Psoas muscle (tissue), 8 donors: ENCODE results near the gene SCAMP4. TPM values are rescaled to one million over a fixed set of nuclear protein-coding genes. Genes with fewer than 3 reads are reported as not detected.

Experiments used
- ATAC-seq, 4 donors: fragments of 200-7000 bp; cut with Tn5 transposase; one replicate each; pipeline ENCODE4 v1.9.1; 2020; ENCODE audit warnings: moderate library complexity in 3 of 4, mild to moderate bottlenecking in 2 of 4
- DNase-seq, 2 donors: peaks; one replicate each; pipeline ENCODE4 v3.0.0-alpha.2; 2020
- H3K27ac ChIP-seq: fragments of 200-600 bp; one replicate; pipeline ENCODE4 v1.8.0; 2022
- H3K27me3 ChIP-seq, 3 donors: fragments of 200-600 bp in 1 of 3; one replicate each; pipeline versions ENCODE4 v1.6.1 to v1.8.0; 2013 to 2022; ENCODE audit warnings: low read length in 2 of 3, mild to moderate bottlenecking in 2 of 3, moderate library complexity in 1 of 3; ENCODE audit not compliant: insufficient read depth in 3 of 3
- H3K36me3 ChIP-seq, 2 donors: fragments of 200-600 bp in 1 of 2; one replicate each; pipeline versions ENCODE4 v1.6.1 to v1.8.0; 2013 to 2022; ENCODE audit warnings: low read depth in 1 of 2, mild to moderate bottlenecking in 1 of 2, moderate library complexity in 1 of 2; ENCODE audit not compliant: insufficient read depth in 1 of 2
- H3K4me1 ChIP-seq: fragments of 200-600 bp; one replicate; pipeline ENCODE4 v1.8.0; 2022
- H3K4me3 ChIP-seq: fragments of 200-600 bp; one replicate; pipeline ENCODE4 v1.8.0; 2022; ENCODE audit warnings: mild to moderate bottlenecking
- H3K9me3 ChIP-seq: fragments of 200-600 bp; one replicate; pipeline ENCODE4 v1.8.0; 2022
- WGBS, 3 donors: extraction: QIAGEN DNeasy Blood & Tissue Kit; methylation state at CpG; one replicate each; pipeline versions ENCODE4 v1.1.6 to v1.1.7; 2013; 5-methylcytosine and 5-hydroxymethylcytosine counted together
- intact Hi-C, 2 donors: fragments of 100-400 bp; cut with DNase I; formaldehyde crosslinking; loops; one replicate each; pipeline versions ENCODE4 v1.11.0 to v1.14.2; 2022
- polyA plus RNA-seq, 3 donors: library from polyadenylated mRNA; stranded (reverse); fragments of 200-250 nt; gene quantifications; one replicate each; pipeline ENCODE4 v1.2.3, GENCODE V29; 2013
- total RNA-seq, 4 donors: library from RNA; stranded (reverse); fragmentation: NEBNext Ultra II Directional in 2 of 4; extraction: Animal tissue kit (Norgen Biotek cat#: 25700) in 2 of 4; gene quantifications; one replicate each; pipeline versions ENCODE4 v1.2.1 to v1.2.4, GENCODE V29; 2021 to 2023
- TF ChIP-seq, protein P1 (sequence below): fragments of 200-600 bp; IDR thresholded peaks from one replicate; pipeline ENCODE4 v1.8.0; 2022; ENCODE audit warnings: antibody characterized with exemption
- donor health status: healthy with polysubstance abuse.
- donor health status: DM: no; HTN: no; CAD: no; lungs with moderate emphysema.
- donor health status: Bipolar disorder and iron deficiency.
- donor health status: healthy.
- donor health status: DM: yes; HTN: yes; CAD: no.
- donor health status: DM: no; HTN: no; CAD: no.
- donor health status: DM: no; HTN: no; CAD: no.
- donor health status: DM: yes; HTN: yes; CAD: no.

SCAMP4 gene
- total and polyA plus RNA-seq, 7 donors, result 9.5 to 17.5 (median 15.5) TPM

DNA sequence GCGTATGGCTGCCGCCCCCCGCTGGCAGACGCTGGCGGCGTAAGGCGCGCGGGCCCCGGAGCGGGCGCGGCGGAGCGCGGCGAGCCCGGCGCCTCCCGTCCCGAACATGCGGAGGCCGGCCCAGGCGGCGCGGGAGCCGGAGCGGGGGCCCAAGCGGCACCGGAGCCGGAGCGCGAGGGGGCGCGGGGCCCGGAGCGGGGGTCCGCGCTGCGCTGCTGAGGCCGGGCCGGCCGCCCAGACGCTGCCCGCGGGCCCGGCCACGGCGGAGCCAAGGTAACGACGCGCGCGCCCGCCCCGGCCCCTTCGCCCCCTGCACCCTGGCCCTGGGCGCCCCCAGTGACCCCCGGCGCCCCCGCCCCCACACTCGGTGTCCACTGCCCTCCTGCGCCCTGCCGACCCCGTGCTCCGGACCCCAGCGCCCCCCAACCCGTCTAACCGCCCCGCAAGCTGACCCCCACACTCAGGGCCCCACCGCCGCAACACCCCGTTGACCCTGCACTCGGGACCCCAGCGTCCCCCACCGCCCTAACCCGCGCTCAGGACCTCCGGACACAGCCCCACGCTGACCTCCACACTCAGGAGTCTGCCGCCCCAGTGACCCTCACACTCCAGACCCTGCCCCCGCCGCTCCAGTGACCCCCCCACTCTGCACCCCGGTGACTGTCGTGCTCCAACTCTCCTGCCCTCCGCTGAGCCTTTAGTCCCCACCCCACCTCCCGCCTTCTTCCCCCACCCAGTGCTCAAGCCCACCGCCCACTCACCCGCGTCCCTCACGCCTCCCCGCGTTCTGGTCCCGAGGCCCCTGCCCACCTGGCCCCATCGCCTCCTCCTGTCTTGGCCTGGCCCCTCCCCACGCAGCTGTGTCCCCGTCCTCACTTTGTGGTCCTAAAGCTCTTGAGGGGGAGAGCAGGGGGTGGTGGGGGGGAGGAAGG lies 36.2 kb downstream of the SCAMP4 start, which contains the start of gene CSNK1G2:
CSNK1G2 (plus strand) TSS at position 27 of the 932 bp plus-strand sequence. CDS start 28,601 bp downstream, outside the sequence.
- Histone ChIP-seq H3K27ac (peak within 1 kb of the TSS; percentile 95), H3K36me3 (no peaks in the 10 kb centered on the region), H3K27me3 (no peaks in the 10 kb centered on the region), H3K4me3 (peak within 1 kb of the TSS; percentile 76), H3K4me1 (peaks cover 15% of the 10 kb centered on the region), H3K9me3 (no peaks in the 10 kb centered on the region)
- WGBS, 3 donors, result 0 to 1% (median 0%) methylated on average over 32 to 97 of the region's 97 CpGs
- DNase-seq, result peak in 1 of 2 donors; percentile 39
- intact Hi-C loops, result no loop called here
- TF ChIP-seq, protein P1, sequence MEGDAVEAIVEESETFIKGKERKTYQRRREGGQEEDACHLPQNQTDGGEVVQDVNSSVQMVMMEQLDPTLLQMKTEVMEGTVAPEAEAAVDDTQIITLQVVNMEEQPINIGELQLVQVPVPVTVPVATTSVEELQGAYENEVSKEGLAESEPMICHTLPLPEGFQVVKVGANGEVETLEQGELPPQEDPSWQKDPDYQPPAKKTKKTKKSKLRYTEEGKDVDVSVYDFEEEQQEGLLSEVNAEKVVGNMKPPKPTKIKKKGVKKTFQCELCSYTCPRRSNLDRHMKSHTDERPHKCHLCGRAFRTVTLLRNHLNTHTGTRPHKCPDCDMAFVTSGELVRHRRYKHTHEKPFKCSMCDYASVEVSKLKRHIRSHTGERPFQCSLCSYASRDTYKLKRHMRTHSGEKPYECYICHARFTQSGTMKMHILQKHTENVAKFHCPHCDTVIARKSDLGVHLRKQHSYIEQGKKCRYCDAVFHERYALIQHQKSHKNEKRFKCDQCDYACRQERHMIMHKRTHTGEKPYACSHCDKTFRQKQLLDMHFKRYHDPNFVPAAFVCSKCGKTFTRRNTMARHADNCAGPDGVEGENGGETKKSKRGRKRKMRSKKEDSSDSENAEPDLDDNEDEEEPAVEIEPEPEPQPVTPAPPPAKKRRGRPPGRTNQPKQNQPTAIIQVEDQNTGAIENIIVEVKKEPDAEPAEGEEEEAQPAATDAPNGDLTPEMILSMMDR, result peak; percentile 30
- peak in 1 of 4 donors; percentile 7 for ATAC-seq

DNA sequence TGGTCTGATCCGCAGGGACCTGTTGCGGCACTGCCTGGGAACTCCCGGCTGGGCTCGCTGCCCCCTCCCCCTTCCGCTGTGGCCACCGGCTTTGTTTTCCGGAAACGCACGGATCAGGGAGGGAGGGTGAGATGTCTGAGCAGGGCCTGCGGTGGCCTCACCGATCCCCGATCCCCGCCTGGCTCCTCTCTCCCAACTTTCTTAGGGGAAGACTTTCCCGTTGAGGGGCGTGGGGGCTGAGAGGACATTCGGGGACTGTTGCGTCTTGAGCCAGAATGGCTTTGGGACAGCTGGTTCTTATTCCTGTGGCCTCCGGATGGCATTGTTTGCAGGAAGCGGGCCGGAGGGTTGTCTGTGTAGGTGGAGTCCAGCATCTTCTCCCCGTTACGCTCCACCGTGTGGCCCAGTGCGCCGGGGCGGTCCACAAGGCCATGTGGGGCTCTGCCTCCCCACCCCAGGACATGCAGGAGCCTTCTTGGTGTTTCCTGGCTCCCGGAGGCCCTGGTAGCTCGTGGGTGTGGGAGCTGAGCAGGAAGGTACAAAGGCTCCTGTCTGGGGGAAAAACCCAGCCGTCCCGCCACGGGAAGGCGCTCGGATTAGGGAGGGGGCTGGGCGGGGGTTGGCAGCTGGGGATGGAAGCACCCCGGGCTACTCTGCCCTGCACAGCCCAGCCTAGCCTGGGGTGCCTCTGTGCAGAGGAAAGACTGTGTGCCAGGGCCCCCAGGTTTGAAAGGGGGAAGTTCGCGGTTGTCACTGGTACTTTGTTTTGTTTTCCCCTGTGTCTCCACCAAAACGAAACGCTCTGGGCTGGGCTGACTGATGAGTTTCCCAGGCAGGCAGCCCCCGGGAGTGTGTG lies 37.1 kb downstream of the SCAMP4 start:
- 5 to 9% (median 5%) methylated on average over 34 to 40 of the region's 40 CpGs for WGBS, 3 donors
- peaks cover 15% of the 10 kb centered on the region for H3K4me1 ChIP-seq
- TF ChIP-seq, protein P1, result no peak
- peak overlapping the region; percentile 72 for H3K4me3 ChIP-seq
- peak overlapping the region; percentile 95 for H3K27ac ChIP-seq
- H3K9me3 ChIP-seq, result no peaks in the 10 kb centered on the region
- H3K36me3 ChIP-seq, result no peaks in the 10 kb centered on the region
- H3K27me3 ChIP-seq, result no peaks in the 10 kb centered on the region
- DNase-seq (peak; percentile 74 to 83), ATAC-seq (peak; percentile 23 to 44 (median 33))
- intact Hi-C loops, result no loop called here

DNA sequence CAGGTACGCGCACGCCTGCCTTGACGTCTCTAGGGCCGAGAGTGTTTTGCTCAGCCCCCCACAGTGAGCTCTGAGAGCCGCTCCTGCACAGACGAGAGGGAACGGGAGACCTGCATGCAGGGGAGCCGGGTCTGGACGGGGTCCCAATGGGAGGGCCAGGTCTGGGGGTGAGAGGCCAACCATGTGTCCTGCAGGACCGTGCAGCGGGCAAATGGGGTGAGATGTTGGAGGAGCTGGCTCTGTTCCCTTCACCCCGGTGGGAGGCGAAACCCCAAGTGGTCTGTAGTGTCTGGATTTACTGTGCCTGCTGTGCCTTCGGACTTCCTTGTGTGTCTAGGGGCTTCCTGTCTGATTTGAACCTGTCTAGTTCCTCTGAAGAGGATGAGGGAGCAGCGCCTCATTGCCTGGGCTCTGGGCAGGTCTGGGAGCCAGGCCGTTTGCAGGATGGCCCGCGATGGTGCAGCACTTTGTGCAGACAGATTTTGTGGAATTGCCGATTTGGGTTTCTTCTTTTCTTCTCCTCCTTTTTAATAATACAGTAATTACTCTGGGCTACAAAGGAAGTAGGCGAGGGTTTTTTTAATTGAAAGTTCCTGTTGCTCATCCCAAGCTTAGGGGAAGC lies 37.8 kb downstream of the SCAMP4 start:
- Histone ChIP-seq H3K4me1 (peaks cover 15% of the 10 kb centered on the region), H3K9me3 (no peaks in the 10 kb centered on the region), H3K36me3 (no peaks in the 10 kb centered on the region), H3K27me3 (no peaks in the 10 kb centered on the region), H3K27ac (peak overlapping the region; percentile 95), H3K4me3 (peak overlapping the region; percentile 72)
- WGBS, 3 donors, result 38 to 46% (median 44%) methylated on average over 21 of the region's 21 CpGs
- TF ChIP-seq, protein P1, result no peak
- intact Hi-C loops, result no loop called here
- DNase-seq (no peak), ATAC-seq (no peak)

DNA sequence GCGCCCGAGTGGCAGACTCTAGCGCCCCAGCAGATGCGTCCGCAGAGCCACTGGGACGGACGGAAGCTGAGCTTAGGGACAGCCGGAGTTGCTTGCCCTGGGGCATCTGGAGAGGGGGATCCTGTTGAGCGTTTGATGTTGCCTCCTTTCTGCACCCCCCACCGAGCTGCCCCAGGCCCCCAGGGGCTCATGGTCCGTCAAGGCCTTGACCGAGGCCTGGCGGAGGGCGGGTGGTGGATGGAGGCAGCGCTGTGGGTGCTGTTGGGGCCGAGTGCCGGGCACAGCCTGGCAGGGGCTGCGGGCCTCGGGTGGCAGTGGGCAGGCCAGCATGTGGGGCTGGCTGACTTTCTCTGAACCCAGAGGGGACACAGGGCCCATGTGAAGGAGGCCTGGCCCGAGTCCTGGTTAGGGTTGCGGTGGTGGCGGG lies 38.5 kb downstream of the SCAMP4 start:
- Histone ChIP-seq H3K4me1 (peaks cover 15% of the 10 kb centered on the region), H3K27me3 (no peaks in the 10 kb centered on the region), H3K36me3 (no peaks in the 10 kb centered on the region), H3K9me3 (no peaks in the 10 kb centered on the region), H3K27ac (no peak overlapping the region), H3K4me3 (no peak overlapping the region)
- TF ChIP-seq, protein P1, result no peak
- ATAC-seq (no peak), DNase-seq (no peak)
- intact Hi-C loops, result no loop called here
- WGBS, 3 donors, result 83 to 89% (median 85%) methylated on average over 19 to 22 of the region's 22 CpGs
